Measurements from ENCODE around the gene ODAD2. TPM values are rescaled to one million over a fixed set of nuclear protein-coding genes. Genes with fewer than 3 reads are reported as not detected.

ODAD2 gene
- total RNA-seq, result 10 to 100 TPM in 1 of 2 donors, 1 to 10 TPM in 1; 6.0 to 12.0 TPM
- polyA plus RNA-seq (2013, experiment 1 of 2), result 4.6 TPM
- 5.9 TPM for polyA plus RNA-seq (2013, experiment 2 of 2)
- long read RNA-seq, experiment 1, partial matches to known transcripts, result 4 of 4 reads
- long read RNA-seq, experiment 1, other reads (novel, unspliced or antisense), result 0 of 4 reads
- long read RNA-seq, experiment 2, transcript ARMC4-201 (20 exons, 3,572 nt), result major isoform, 12 of 25 reads
- long read RNA-seq, experiment 2, partial matches to known transcripts, result 1 of 25 reads
- long read RNA-seq, experiment 2, other reads (novel, unspliced or antisense), result 12 of 25 reads
- long read RNA-seq, experiment 3, transcript ARMC4-201 (20 exons, 3,572 nt), result major isoform, 12 of 42 reads
- long read RNA-seq, experiment 3, partial matches to known transcripts, result 6 of 42 reads
- long read RNA-seq, experiment 3, other reads (novel, unspliced or antisense), result 24 of 42 reads
- long read RNA-seq, experiment 4, partial matches to known transcripts, result 15 of 17 reads
- long read RNA-seq, experiment 4, other reads (novel, unspliced or antisense), result 1 of 17 reads

- H3K9ac ChIP-seq (ENCODE audit: extremely low read depth, low read length, poor library complexity, severe bottlenecking), result peak within 1 kb of the TSS; percentile 61
- WGBS, 2 experiments (ENCODE audit: insufficient coverage in 1 of 2, insufficient read length in 1 of 2), result 2 to 18% methylated on average over 4 to 30 of the region's 30 CpGs
- peak within 1 kb of the TSS; percentile 87 for H3K4me3 Mint-ChIP-seq
- H3K36me3 Mint-ChIP-seq (ENCODE audit: low read depth), result peaks cover 3% of the 10 kb centered on the region
- peaks cover 21% of the 10 kb centered on the region for H3K27me3 Mint-ChIP-seq (ENCODE audit: insufficient read depth)
- peaks cover 29% of the 10 kb centered on the region for H3K4me1 Mint-ChIP-seq
- H3K36me3 ChIP-seq (ENCODE audit: control insufficient read depth, insufficient read depth, low read length), result no peaks in the 10 kb centered on the region
- TF ChIP-seq CTCF (conservative IDR thresholded peaks at IDR 0.05), result no peak
- peak within 1 kb of the TSS; percentile 82 for H3K27ac Mint-ChIP-seq
- peaks cover 13% of the 10 kb centered on the region for H3K27me3 ChIP-seq (ENCODE audit: control insufficient read depth, insufficient read depth, low read length, poor library complexity, severe bottlenecking)
- peaks cover 11% of the 10 kb centered on the region for H3K4me1 ChIP-seq (ENCODE audit: control insufficient read depth, insufficient read depth, low read length)
- peaks cover 2% of the 10 kb centered on the region for H3K9me3 Mint-ChIP-seq
- peak within 1 kb of the TSS; percentile 62 for H3K27ac ChIP-seq (ENCODE audit: low read depth, low read length)
- peak within 1 kb of the TSS; percentile 96 for H3K4me3 ChIP-seq (ENCODE audit: low read length)
- DNase-seq, result no peak
- H3K9me3 ChIP-seq (ENCODE audit: control insufficient read depth, low read length), result no peaks in the 10 kb centered on the region
Observed at GRCh38 chr10:27998954-27999275, at the start of gene ODAD2. Gene ODAD2 (minus strand): TSS chr10:27999079. CDS start chr10:27995142, 3,937 bp downstream.

GRCh38 chr10:28047061-28047460 lies 48.2 kb upstream of the ODAD2 start:
- Histone ChIP-seq H3K4me3 (ENCODE audit: low read length) (no peak overlapping the region), H3K9ac (ENCODE audit: extremely low read depth, low read length, poor library complexity, severe bottlenecking) (no peak overlapping the region), H3K4me1 (ENCODE audit: control insufficient read depth, insufficient read depth, low read length) (no peaks in the 10 kb centered on the region), H3K36me3 (ENCODE audit: control insufficient read depth, insufficient read depth, low read length) (no peaks in the 10 kb centered on the region), H3K27ac (ENCODE audit: low read depth, low read length) (no peak overlapping the region), H3K27me3 (ENCODE audit: control insufficient read depth, insufficient read depth, low read length, poor library complexity, severe bottlenecking) (no peaks in the 10 kb centered on the region), H3K9me3 (ENCODE audit: control insufficient read depth, low read length) (peaks cover 9% of the 10 kb centered on the region)
- H3K27me3 Mint-ChIP-seq (ENCODE audit: insufficient read depth), result no peaks in the 10 kb centered on the region
- no peak for TF ChIP-seq CTCF (conservative IDR thresholded peaks at IDR 0.05)
- DNase-seq, result no peak
- peaks cover 9% of the 10 kb centered on the region for H3K4me1 Mint-ChIP-seq
- H3K36me3 Mint-ChIP-seq (ENCODE audit: low read depth), result no peaks in the 10 kb centered on the region
- H3K4me3 Mint-ChIP-seq, result no peak overlapping the region
- no peak overlapping the region for H3K27ac Mint-ChIP-seq
- no peaks in the 10 kb centered on the region for H3K9me3 Mint-ChIP-seq
- WGBS, 2 experiments (ENCODE audit: insufficient coverage in 1 of 2, insufficient read length in 1 of 2), result 91% methylated on average over 4 of the region's 4 CpGs; no CpG with 5 or more reads in 1 of the 2 experiments

- H3K9ac ChIP-seq (ENCODE audit: extremely low read depth, low read length, poor library complexity, severe bottlenecking), result no peak overlapping the region
- 75 to 77% methylated on average over 3 of the region's 3 CpGs for WGBS, 2 experiments (ENCODE audit: insufficient coverage in 1 of 2, insufficient read length in 1 of 2)
- no peaks in the 10 kb centered on the region for H3K27me3 ChIP-seq (ENCODE audit: control insufficient read depth, insufficient read depth, low read length, poor library complexity, severe bottlenecking)
- Mint-ChIP-seq H3K27me3 (ENCODE audit: insufficient read depth) (no peaks in the 10 kb centered on the region), H3K27ac (no peak overlapping the region), H3K9me3 (no peaks in the 10 kb centered on the region), H3K4me3 (no peak overlapping the region), H3K36me3 (ENCODE audit: low read depth) (no peaks in the 10 kb centered on the region), H3K4me1 (peaks cover 9% of the 10 kb centered on the region)
- H3K4me3 ChIP-seq (ENCODE audit: low read length), result no peak overlapping the region
- H3K27ac ChIP-seq (ENCODE audit: low read depth, low read length), result no peak overlapping the region
- peaks cover 9% of the 10 kb centered on the region for H3K9me3 ChIP-seq (ENCODE audit: control insufficient read depth, low read length)
- H3K4me1 ChIP-seq (ENCODE audit: control insufficient read depth, insufficient read depth, low read length), result no peaks in the 10 kb centered on the region
- DNase-seq, result no peak
- no peak for TF ChIP-seq CTCF (conservative IDR thresholded peaks at IDR 0.05)
- no peaks in the 10 kb centered on the region for H3K36me3 ChIP-seq (ENCODE audit: control insufficient read depth, insufficient read depth, low read length)
Observed at GRCh38 chr10:28046579-28046978, 47.7 kb upstream of the ODAD2 start.

All from endodermal cell (in vitro differentiated cells).